Globus pallidus (tissue), 1 donor: ENCODE results near the gene RUBCNL.
A peak's percentile ranks its signal among the peaks of the same experiment; 100 is the strongest.
"Not testable (repeated sequence)": the region's sequence is repeated elsewhere in the genome, so short reads cannot be mapped to it uniquely, and the experiment has no call there.

Experiments
- DNase-seq: peaks from one replicate; pipeline ENCODE4 v3.0.0-alpha.2; 2015; ENCODE audit warnings: low spot score

RUBCNL gene

GRCh38 chr13:46387064-46387851, at the start of gene RUBCNL:
RUBCNL (minus strand) TSS chr13:46387252; CDS start chr13:46372475, 14,777 bp downstream.
- no peak for DNase-seq

GRCh38 chr13:46429558-46429957, 42.5 kb upstream of the RUBCNL start:
- DNase-seq = not testable (repeated sequence)

GRCh38 chr13:46405457-46405856, 18.4 kb upstream of the RUBCNL start:
- no peak for DNase-seq

- no peak for DNase-seq
Measured at GRCh38 chr13:46404733-46405100, 17.7 kb upstream of the RUBCNL start.

- DNase-seq = no peak
Measured at GRCh38 chr13:46403851-46404732, 17.0 kb upstream of the RUBCNL start.

- no peak for DNase-seq
Measured at GRCh38 chr13:46402178-46402577, 15.1 kb upstream of the RUBCNL start.

- no peak for DNase-seq
Measured at GRCh38 chr13:46401432-46401831, 14.4 kb upstream of the RUBCNL start.

- DNase-seq = no peak
Measured at GRCh38 chr13:46396341-46396740, 9.3 kb upstream of the RUBCNL start.

GRCh38 chr13:46392967-46393366, 5.9 kb upstream of the RUBCNL start:
- DNase-seq = no peak

- peak; percentile 98 for DNase-seq
Measured at GRCh38 chr13:46389457-46390451, 2.7 kb upstream of the RUBCNL start.

- no peak for DNase-seq
Measured at GRCh38 chr13:46388846-46389245, 1.8 kb upstream of the RUBCNL start.

- no peak for DNase-seq
Measured at GRCh38 chr13:46388308-46388707, 1.3 kb upstream of the RUBCNL start.

GRCh38 chr13:46386392-46387063, 524 bp downstream of the RUBCNL start:
- no peak for DNase-seq

- DNase-seq = no peak
Measured at GRCh38 chr13:46385946-46386345, 1.1 kb downstream of the RUBCNL start.

GRCh38 chr13:46383383-46383782, 3.7 kb downstream of the RUBCNL start:
- DNase-seq = no peak

- no peak for DNase-seq
Measured at GRCh38 chr13:46382224-46382623, 4.8 kb downstream of the RUBCNL start.

- no peak for DNase-seq
Measured at GRCh38 chr13:46380242-46380641, 6.8 kb downstream of the RUBCNL start.

- DNase-seq = no peak
Measured at GRCh38 chr13:46379611-46380010, 7.4 kb downstream of the RUBCNL start.

GRCh38 chr13:46378411-46378810, 8.6 kb downstream of the RUBCNL start:
- DNase-seq = no peak

- no peak for DNase-seq
Measured at GRCh38 chr13:46377554-46377953, 9.5 kb downstream of the RUBCNL start.

- no peak for DNase-seq
Measured at GRCh38 chr13:46374710-46375109, 12.3 kb downstream of the RUBCNL start.
